ENCODE data around the gene TTI1.
A peak's percentile ranks its signal among the peaks of the same experiment; 100 is the strongest.

The TTI1 gene

GRCh38 chr20:38001173-38001875, 31.9 kb downstream of the TTI1 start:
- H3K27me3 ChIP-seq (ENCODE audit: control insufficient read depth, insufficient read depth, low read length, poor library complexity, severe bottlenecking): no peaks in the 10 kb centered on the region
- no peaks in the 10 kb centered on the region for H3K9me3 ChIP-seq (ENCODE audit: control insufficient read depth, low read length)
- WGBS, 2 experiments: 95 to 97% methylated on average over 6 of the region's 6 CpGs
- H3K36me3 ChIP-seq (ENCODE audit: control insufficient read depth, insufficient read depth, low read length): peaks cover 47% of the 10 kb centered on the region
- H3K4me1 ChIP-seq (ENCODE audit: control insufficient read depth, insufficient read depth, low read length): peaks cover 3% of the 10 kb centered on the region
- H3K27ac ChIP-seq (ENCODE audit: insufficient read depth, low read depth, low read length, poor library complexity, severe bottlenecking): no peak overlapping the region
- no peak overlapping the region for H3K4me3 ChIP-seq (ENCODE audit: insufficient read depth, low read depth, low read length)

- Histone ChIP-seq H3K4me1 (ENCODE audit: control insufficient read depth, insufficient read depth, low read length) (peaks cover 3% of the 10 kb centered on the region), H3K4me3 (ENCODE audit: insufficient read depth, low read depth, low read length) (no peak overlapping the region), H3K36me3 (ENCODE audit: control insufficient read depth, insufficient read depth, low read length) (peaks cover 55% of the 10 kb centered on the region), H3K27ac (ENCODE audit: insufficient read depth, low read depth, low read length, poor library complexity, severe bottlenecking) (peak overlapping the region; percentile 31), H3K9me3 (ENCODE audit: control insufficient read depth, low read length) (no peaks in the 10 kb centered on the region), H3K27me3 (ENCODE audit: control insufficient read depth, insufficient read depth, low read length, poor library complexity, severe bottlenecking) (no peaks in the 10 kb centered on the region)
- WGBS, 2 experiments: 90 to 91% methylated on average over 13 of the region's 13 CpGs
Observed at GRCh38 chr20:38000293-38000692, 33.0 kb downstream of the TTI1 start.

- WGBS, 2 experiments: 82 to 88% methylated on average over 15 of the region's 15 CpGs
- Histone ChIP-seq H3K36me3 (ENCODE audit: control insufficient read depth, insufficient read depth, low read length) (peaks cover 59% of the 10 kb centered on the region), H3K4me1 (ENCODE audit: control insufficient read depth, insufficient read depth, low read length) (peaks cover 3% of the 10 kb centered on the region)
Observed at GRCh38 chr20:37999526-38000263, 33.6 kb downstream of the TTI1 start.

GRCh38 chr20:37997516-37997915, 35.7 kb downstream of the TTI1 start:
- Histone ChIP-seq H3K9me3 (ENCODE audit: control insufficient read depth, low read length) (no peaks in the 10 kb centered on the region), H3K27me3 (ENCODE audit: control insufficient read depth, insufficient read depth, low read length, poor library complexity, severe bottlenecking) (no peaks in the 10 kb centered on the region), H3K4me3 (ENCODE audit: insufficient read depth, low read depth, low read length) (no peak overlapping the region), H3K36me3 (ENCODE audit: control insufficient read depth, insufficient read depth, low read length) (peaks cover 47% of the 10 kb centered on the region), H3K27ac (ENCODE audit: insufficient read depth, low read depth, low read length, poor library complexity, severe bottlenecking) (no peak overlapping the region), H3K4me1 (ENCODE audit: control insufficient read depth, insufficient read depth, low read length) (peaks cover 3% of the 10 kb centered on the region)
- WGBS, 2 experiments: 89 to 96% methylated on average over 3 of the region's 3 CpGs

More at GRCh38 chr20:37999526-38000263, 33.6 kb downstream of the TTI1 start:
- H3K27ac ChIP-seq (ENCODE audit: insufficient read depth, low read depth, low read length, poor library complexity, severe bottlenecking): peak overlapping the region; percentile 31
- H3K27me3 ChIP-seq (ENCODE audit: control insufficient read depth, insufficient read depth, low read length, poor library complexity, severe bottlenecking): no peaks in the 10 kb centered on the region
- no peak overlapping the region for H3K4me3 ChIP-seq (ENCODE audit: insufficient read depth, low read depth, low read length)
- no peaks in the 10 kb centered on the region for H3K9me3 ChIP-seq (ENCODE audit: control insufficient read depth, low read length)

- WGBS, 2 experiments: 91% methylated on average over 9 of the region's 9 CpGs
- no peak overlapping the region for H3K4me3 ChIP-seq (ENCODE audit: insufficient read depth, low read depth, low read length)
- H3K4me1 ChIP-seq (ENCODE audit: control insufficient read depth, insufficient read depth, low read length): peaks cover 3% of the 10 kb centered on the region
- H3K36me3 ChIP-seq (ENCODE audit: control insufficient read depth, insufficient read depth, low read length): peaks cover 45% of the 10 kb centered on the region
- no peaks in the 10 kb centered on the region for H3K9me3 ChIP-seq (ENCODE audit: control insufficient read depth, low read length)
- no peaks in the 10 kb centered on the region for H3K27me3 ChIP-seq (ENCODE audit: control insufficient read depth, insufficient read depth, low read length, poor library complexity, severe bottlenecking)
- H3K27ac ChIP-seq (ENCODE audit: insufficient read depth, low read depth, low read length, poor library complexity, severe bottlenecking): no peak overlapping the region
Observed at GRCh38 chr20:37995856-37996605, 37.2 kb downstream of the TTI1 start.

- Histone ChIP-seq H3K9me3 (ENCODE audit: control insufficient read depth, low read length) (no peaks in the 10 kb centered on the region), H3K36me3 (ENCODE audit: control insufficient read depth, insufficient read depth, low read length) (peaks cover 43% of the 10 kb centered on the region), H3K4me1 (ENCODE audit: control insufficient read depth, insufficient read depth, low read length) (no peaks in the 10 kb centered on the region), H3K27me3 (ENCODE audit: control insufficient read depth, insufficient read depth, low read length, poor library complexity, severe bottlenecking) (no peaks in the 10 kb centered on the region), H3K4me3 (ENCODE audit: insufficient read depth, low read depth, low read length) (no peak overlapping the region), H3K27ac (ENCODE audit: insufficient read depth, low read depth, low read length, poor library complexity, severe bottlenecking) (no peak overlapping the region)
- WGBS, 2 experiments: 77 to 86% methylated on average over 4 of the region's 4 CpGs
Observed at GRCh38 chr20:37994512-37994911, 38.7 kb downstream of the TTI1 start.

GRCh38 chr20:37992802-37993409, 40.4 kb downstream of the TTI1 start:
- no peak overlapping the region for H3K27ac ChIP-seq (ENCODE audit: insufficient read depth, low read depth, low read length, poor library complexity, severe bottlenecking)
- H3K9me3 ChIP-seq (ENCODE audit: control insufficient read depth, low read length): no peaks in the 10 kb centered on the region
- H3K36me3 ChIP-seq (ENCODE audit: control insufficient read depth, insufficient read depth, low read length): peaks cover 33% of the 10 kb centered on the region
- H3K27me3 ChIP-seq (ENCODE audit: control insufficient read depth, insufficient read depth, low read length, poor library complexity, severe bottlenecking): no peaks in the 10 kb centered on the region
- WGBS, 2 experiments: 74 to 79% methylated on average over 5 of the region's 5 CpGs
- H3K4me3 ChIP-seq (ENCODE audit: insufficient read depth, low read depth, low read length): no peak overlapping the region
- no peaks in the 10 kb centered on the region for H3K4me1 ChIP-seq (ENCODE audit: control insufficient read depth, insufficient read depth, low read length)

GRCh38 chr20:37991908-37992307, 41.3 kb downstream of the TTI1 start:
- H3K27ac ChIP-seq (ENCODE audit: insufficient read depth, low read depth, low read length, poor library complexity, severe bottlenecking): no peak overlapping the region

GRCh38 chr20:37991157-37991866, 41.9 kb downstream of the TTI1 start:
- H3K4me1 ChIP-seq (ENCODE audit: control insufficient read depth, insufficient read depth, low read length): peaks cover 13% of the 10 kb centered on the region
- no peaks in the 10 kb centered on the region for H3K27me3 ChIP-seq (ENCODE audit: control insufficient read depth, insufficient read depth, low read length, poor library complexity, severe bottlenecking)
- H3K36me3 ChIP-seq (ENCODE audit: control insufficient read depth, insufficient read depth, low read length): peaks cover 21% of the 10 kb centered on the region
- H3K4me3 ChIP-seq (ENCODE audit: insufficient read depth, low read depth, low read length): no peak overlapping the region
- WGBS, 2 experiments: 91 to 93% methylated on average over 4 of the region's 4 CpGs
- no peak overlapping the region for H3K27ac ChIP-seq (ENCODE audit: insufficient read depth, low read depth, low read length, poor library complexity, severe bottlenecking)
- H3K9me3 ChIP-seq (ENCODE audit: control insufficient read depth, low read length): no peaks in the 10 kb centered on the region

More at GRCh38 chr20:37991908-37992307, 41.3 kb downstream of the TTI1 start:
- peaks cover 10% of the 10 kb centered on the region for H3K4me1 ChIP-seq (ENCODE audit: control insufficient read depth, insufficient read depth, low read length)
- no peaks in the 10 kb centered on the region for H3K27me3 ChIP-seq (ENCODE audit: control insufficient read depth, insufficient read depth, low read length, poor library complexity, severe bottlenecking)
- no peaks in the 10 kb centered on the region for H3K9me3 ChIP-seq (ENCODE audit: control insufficient read depth, low read length)
- H3K36me3 ChIP-seq (ENCODE audit: control insufficient read depth, insufficient read depth, low read length): peaks cover 26% of the 10 kb centered on the region
- WGBS, 2 experiments: 96% methylated on average over 4 of the region's 4 CpGs
- H3K4me3 ChIP-seq (ENCODE audit: insufficient read depth, low read depth, low read length): no peak overlapping the region

Measured in ectodermal cell (in vitro differentiated cells).